Activated CD4-positive, alpha-beta T cell treated with anti-CD3 and anti-CD28 coated beads, Interleukin-2, amount 50 U/mL, for 1 hour (primary cell): Measurements from ENCODE around the gene NFILZ.
A peak's percentile ranks its signal among the peaks of the same experiment; 100 is the strongest.
"Not testable (repeated sequence)": the region's sequence is repeated elsewhere in the genome, so short reads cannot be mapped to it uniquely, and the experiment has no call there.

Source experiments
- DNase-seq: peaks from one replicate; pipeline ENCODE4 v3.0.0-alpha.2; 2020

NFILZ gene

GRCh38 chr19:8611877-8612806, 18.3 kb upstream of the NFILZ start:
- DNase-seq: no peak

GRCh38 chr19:8612807-8613171, 17.6 kb upstream of the NFILZ start:
- no peak for DNase-seq

GRCh38 chr19:8614455-8614854, 16.0 kb upstream of the NFILZ start:
- DNase-seq: no peak

GRCh38 chr19:8615024-8615423, 15.4 kb upstream of the NFILZ start:
- DNase-seq: no peak

GRCh38 chr19:8615813-8616596, 14.4 kb upstream of the NFILZ start:
- peak; percentile 64 for DNase-seq

GRCh38 chr19:8616861-8617260, 13.6 kb upstream of the NFILZ start:
- DNase-seq: no peak

- DNase-seq: not testable (repeated sequence)
Observed at GRCh38 chr19:8617325-8617724, 13.1 kb upstream of the NFILZ start.

GRCh38 chr19:8617984-8618383, 12.4 kb upstream of the NFILZ start:
- DNase-seq: no peak

- DNase-seq: no peak
Observed at GRCh38 chr19:8618751-8619150, 11.7 kb upstream of the NFILZ start.

GRCh38 chr19:8622886-8623285, 7.5 kb upstream of the NFILZ start:
- not testable (repeated sequence) for DNase-seq

GRCh38 chr19:8626842-8627241, 3.6 kb upstream of the NFILZ start:
- no peak for DNase-seq

- DNase-seq: no peak
Observed at GRCh38 chr19:8629184-8629583, 1.2 kb upstream of the NFILZ start.

- no peak for DNase-seq
Observed at GRCh38 chr19:8630796-8631424, 477 bp downstream of the NFILZ start.

GRCh38 chr19:8631425-8631819, 989 bp downstream of the NFILZ start:
- no peak for DNase-seq

GRCh38 chr19:8635422-8635821, 5.0 kb downstream of the NFILZ start:
- no peak for DNase-seq

GRCh38 chr19:8637070-8637469, 6.6 kb downstream of the NFILZ start:
- DNase-seq: not testable (repeated sequence)

GRCh38 chr19:8638078-8638619, 7.7 kb downstream of the NFILZ start:
- no peak for DNase-seq

GRCh38 chr19:8639821-8640401, 9.5 kb downstream of the NFILZ start:
- DNase-seq: no peak

GRCh38 chr19:8640402-8641004, 10.1 kb downstream of the NFILZ start:
- DNase-seq: no peak

- DNase-seq: no peak
Observed at GRCh38 chr19:8641221-8641907, 10.9 kb downstream of the NFILZ start.

- DNase-seq: no peak
Observed at GRCh38 chr19:8641908-8642547, 11.6 kb downstream of the NFILZ start.
